Measurements from ENCODE around the gene IRF4.
"Not testable (repeated sequence)": the region's sequence is repeated elsewhere in the genome, so short reads cannot be mapped to it uniquely, and the experiment has no call there.

Gene IRF4

GRCh38 chr6:373773-374724 lies 17.5 kb upstream of the IRF4 start:
- Histone ChIP-seq H3K27me3 (ENCODE audit: insufficient read depth, low read length, poor library complexity, severe bottlenecking) (no peaks in the 10 kb centered on the region), H3K4me1 (ENCODE audit: insufficient read depth, low read length, poor library complexity, severe bottlenecking) (peaks cover 23% of the 10 kb centered on the region), H3K9me2 (replicated peaks; ENCODE audit: low read depth, low read length) (no peaks in the 10 kb centered on the region), H3K36me3 (ENCODE audit: insufficient read depth, low read length) (no peaks in the 10 kb centered on the region), H3F3A (ENCODE audit: low read depth) (no peaks in the 10 kb centered on the region), H4K20me1 (ENCODE audit: insufficient read depth, low read length, poor library complexity, severe bottlenecking) (no peaks in the 10 kb centered on the region), H3K79me2 (ENCODE audit: insufficient read depth, low read length) (no peaks in the 10 kb centered on the region), H3K4me2 (ENCODE audit: low read depth, low read length, poor library complexity, severe bottlenecking) (no peak overlapping the region), H2AFZ (ENCODE audit: low read length) (no peak overlapping the region), H3K9me3 (ENCODE audit: insufficient read depth, low read depth, low read length) (no peaks in the 10 kb centered on the region), H3K9ac (ENCODE audit: low read depth, low read length, poor library complexity, severe bottlenecking) (no peak overlapping the region), H3K4me3 (ENCODE audit: low read length, poor library complexity, severe bottlenecking) (no peak overlapping the region)
- TF ChIP-seq CTCF (conservative IDR thresholded peaks at IDR 0.05; ENCODE audit: low read length) (no peak), EZH2phosphoT487 (IDR thresholded peaks at IDR 0.05; ENCODE audit: borderline replicate concordance) (no peak)

- Histone ChIP-seq H3K9me3 (ENCODE audit: insufficient read depth, low read depth, low read length) (no peaks in the 10 kb centered on the region), H3F3A (ENCODE audit: low read depth) (no peaks in the 10 kb centered on the region), H3K36me3 (ENCODE audit: insufficient read depth, low read length) (no peaks in the 10 kb centered on the region), H3K9ac (ENCODE audit: low read depth, low read length, poor library complexity, severe bottlenecking) (no peak overlapping the region), H3K79me2 (ENCODE audit: insufficient read depth, low read length) (no peaks in the 10 kb centered on the region), H3K4me2 (ENCODE audit: low read depth, low read length, poor library complexity, severe bottlenecking) (no peak overlapping the region), H3K4me1 (ENCODE audit: insufficient read depth, low read length, poor library complexity, severe bottlenecking) (peaks cover 23% of the 10 kb centered on the region), H3K4me3 (ENCODE audit: low read length, poor library complexity, severe bottlenecking) (no peak overlapping the region), H4K20me1 (ENCODE audit: insufficient read depth, low read length, poor library complexity, severe bottlenecking) (no peaks in the 10 kb centered on the region), H2AFZ (ENCODE audit: low read length) (no peak overlapping the region), H3K27me3 (ENCODE audit: insufficient read depth, low read length, poor library complexity, severe bottlenecking) (no peaks in the 10 kb centered on the region), H3K9me2 (replicated peaks; ENCODE audit: low read depth, low read length) (no peaks in the 10 kb centered on the region)
- TF ChIP-seq CTCF (conservative IDR thresholded peaks at IDR 0.05; ENCODE audit: low read length) (no peak), EZH2phosphoT487 (IDR thresholded peaks at IDR 0.05; ENCODE audit: borderline replicate concordance) (no peak)
These were observed 16.6 kb upstream of the IRF4 start for GRCh38 chr6:374956-375355.

GRCh38 chr6:376827-377640 lies 14.5 kb upstream of the IRF4 start:
- Histone ChIP-seq H3K9ac (ENCODE audit: low read depth, low read length, poor library complexity, severe bottlenecking) (peak overlapping the region; percentile 13), H3K27me3 (ENCODE audit: insufficient read depth, low read length, poor library complexity, severe bottlenecking) (no peaks in the 10 kb centered on the region), H3K36me3 (ENCODE audit: insufficient read depth, low read length) (no peaks in the 10 kb centered on the region), H3K9me3 (ENCODE audit: insufficient read depth, low read depth, low read length) (no peaks in the 10 kb centered on the region), H3K4me3 (ENCODE audit: low read length, poor library complexity, severe bottlenecking) (peak overlapping the region; percentile 44), H4K20me1 (ENCODE audit: insufficient read depth, low read length, poor library complexity, severe bottlenecking) (no peaks in the 10 kb centered on the region), H3K4me1 (ENCODE audit: insufficient read depth, low read length, poor library complexity, severe bottlenecking) (peaks cover 30% of the 10 kb centered on the region), H3K4me2 (ENCODE audit: low read depth, low read length, poor library complexity, severe bottlenecking) (peak overlapping the region; percentile 70), H3F3A (ENCODE audit: low read depth) (no peaks in the 10 kb centered on the region), H2AFZ (ENCODE audit: low read length) (peak overlapping the region; percentile 43), H3K79me2 (ENCODE audit: insufficient read depth, low read length) (no peaks in the 10 kb centered on the region), H3K9me2 (replicated peaks; ENCODE audit: low read depth, low read length) (no peaks in the 10 kb centered on the region)
- TF ChIP-seq EZH2phosphoT487 (IDR thresholded peaks at IDR 0.05; ENCODE audit: borderline replicate concordance) (no peak), CTCF (conservative IDR thresholded peaks at IDR 0.05; ENCODE audit: low read length) (no peak)

- H3K9me2 ChIP-seq (replicated peaks; ENCODE audit: low read depth, low read length); H3F3A ChIP-seq (ENCODE audit: low read depth); H3K9ac ChIP-seq (ENCODE audit: low read depth, low read length, poor library complexity, severe bottlenecking); H4K20me1 ChIP-seq (ENCODE audit: insufficient read depth, low read length, poor library complexity, severe bottlenecking); H2AFZ ChIP-seq (ENCODE audit: low read length); H3K36me3 ChIP-seq (ENCODE audit: insufficient read depth, low read length); H3K4me3 ChIP-seq (ENCODE audit: low read length, poor library complexity, severe bottlenecking); H3K27me3 ChIP-seq (ENCODE audit: insufficient read depth, low read length, poor library complexity, severe bottlenecking); H3K79me2 ChIP-seq (ENCODE audit: insufficient read depth, low read length); H3K9me3 ChIP-seq (ENCODE audit: insufficient read depth, low read depth, low read length): not testable (repeated sequence)
- Histone ChIP-seq H3K4me2 (ENCODE audit: low read depth, low read length, poor library complexity, severe bottlenecking) (peak overlapping the region; percentile 70), H3K4me1 (ENCODE audit: insufficient read depth, low read length, poor library complexity, severe bottlenecking) (peaks cover 30% of the 10 kb centered on the region)
These were observed 13.9 kb upstream of the IRF4 start for GRCh38 chr6:377641-378020.

Measured in Loucy (cell line).